MM.1S (cell line): Measurements from ENCODE around the gene ZNF764.

ENCODE experiments used
- DNase-seq: peaks from one replicate; pipeline ENCODE4 v3.0.0-alpha.2; 2015
- H2AFZ ChIP-seq: fragments of 300-600 bp; sonication (generic); 2 replicates; pipeline ENCODE4 v1.6.0; 2016; ENCODE audit warnings: antibody characterized with exemption, low read length
- H3F3A ChIP-seq: fragments of 300-600 bp; sonication (generic); 2 replicates; pipeline ENCODE4 v1.6.1; 2016; ENCODE audit warnings: mild to moderate bottlenecking, antibody characterized with exemption, low read length, moderate library complexity, mixed read lengths; ENCODE audit not compliant: insufficient read depth
- H3K27ac ChIP-seq: fragments of 300-600 bp; sonication (generic); 2 replicates; pipeline ENCODE4 v1.5.1; 2016; ENCODE audit warnings: mild to moderate bottlenecking, low read length
- H3K27me3 ChIP-seq: fragments of 300-600 bp; sonication (generic); replicated peaks from 2 replicates; pipeline ENCODE4 v1.6.0; 2016; ENCODE audit warnings: low read length; ENCODE audit not compliant: insufficient read depth
- H3K36me3 ChIP-seq: fragments of 300-600 bp; sonication (generic); replicated peaks from 2 replicates; pipeline ENCODE4 v1.6.1; 2016; ENCODE audit warnings: mild to moderate bottlenecking, low read length, mixed read lengths; ENCODE audit not compliant: insufficient read depth
- H3K4me1 ChIP-seq: fragments of 300-600 bp; sonication (generic); 2 replicates; pipeline ENCODE4 v1.6.1; 2016; ENCODE audit warnings: low read length, mixed read lengths
- H3K4me2 ChIP-seq: fragments of 300-600 bp; sonication (generic); 2 replicates; pipeline ENCODE4 v1.6.0; 2016; ENCODE audit warnings: low read depth, low read length
- H3K4me3 ChIP-seq: fragments of 300-600 bp; sonication (generic); 2 replicates; pipeline ENCODE4 v1.5.1; 2016; ENCODE audit warnings: low read length, mixed read lengths
- H3K79me2 ChIP-seq: fragments of 300-600 bp; sonication (generic); 2 replicates; pipeline ENCODE4 v1.6.1; 2016; ENCODE audit warnings: mixed run types, low read length, mixed read lengths
- H3K9ac ChIP-seq: fragments of 300-600 bp; sonication (generic); 2 replicates; pipeline ENCODE4 v1.6.1; 2016; ENCODE audit warnings: low read length, mixed read lengths
- H3K9me2 ChIP-seq: fragments of 300-600 bp; sonication (generic); replicated peaks from 2 replicates; pipeline ENCODE4 v1.6.1; 2016; ENCODE audit warnings: mild to moderate bottlenecking, low read length, mixed read lengths; ENCODE audit not compliant: insufficient read depth
- H3K9me3 ChIP-seq: fragments of 300-600 bp; sonication (generic); replicated peaks from 2 replicates; pipeline ENCODE4 v1.6.1; 2016; ENCODE audit warnings: mild to moderate bottlenecking, low read length, mixed read lengths; ENCODE audit not compliant: insufficient read depth
- H4K20me1 ChIP-seq: fragments of 300-600 bp; sonication (generic); 2 replicates; pipeline ENCODE4 v1.6.1; 2016; ENCODE audit warnings: mild to moderate bottlenecking, low read length, moderate library complexity, mixed read lengths; ENCODE audit not compliant: insufficient read depth
- CTCF ChIP-seq: fragments of 300-600 bp; sonication (generic); IDR thresholded peaks from 2 replicates; pipeline ENCODE4 v1.5.1; 2016; ENCODE audit warnings: antibody characterized with exemption, low read length, mixed read lengths
- EZH2 ChIP-seq: fragments of 300-600 bp; sonication (generic); optimal IDR thresholded peaks from 2 replicates; pipeline ENCODE3; 2017; ENCODE audit warnings: low read depth, mild to moderate bottlenecking, antibody characterized with exemption, low read length, mixed read lengths
- EZH2phosphoT487 ChIP-seq: fragments of 300-600 bp; sonication (generic); IDR thresholded peaks from 2 replicates; pipeline ENCODE4 v1.6.1; 2018; ENCODE audit warnings: antibody characterized with exemption, low read length

Gene ZNF764

DNA sequence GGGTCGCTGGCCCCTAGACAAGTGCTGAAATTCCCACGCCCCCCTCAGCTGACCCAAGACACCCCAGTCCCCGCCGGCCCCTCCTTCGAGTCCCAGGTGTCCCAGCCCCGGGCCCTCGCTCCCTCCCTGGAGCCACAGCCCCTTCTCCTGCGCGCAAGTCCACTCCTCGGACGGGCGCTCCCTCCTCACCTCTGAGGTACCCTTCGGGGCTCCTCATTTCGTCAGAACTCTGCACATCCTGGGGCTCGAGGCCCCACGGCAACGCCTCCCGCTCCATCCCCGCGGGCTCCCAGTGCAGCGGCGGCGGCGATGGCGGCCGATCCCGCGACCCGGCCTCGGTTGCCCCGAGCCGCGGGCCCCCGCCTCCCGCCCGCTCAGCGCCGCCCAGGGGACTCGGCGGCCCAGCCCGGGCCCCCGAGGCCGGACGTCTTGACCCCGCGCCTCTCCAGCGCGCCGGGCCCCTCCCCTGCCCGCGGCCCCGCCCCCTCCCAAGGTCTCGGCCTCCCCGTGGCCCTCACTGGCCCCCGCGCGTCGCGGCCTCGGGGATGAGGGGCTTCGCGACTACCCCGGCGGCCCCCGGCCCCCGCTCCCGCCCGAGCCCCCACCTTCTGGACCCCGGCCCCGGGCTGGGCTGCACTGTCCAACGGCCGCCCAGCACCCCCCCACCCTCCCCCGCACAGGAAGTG is 31.9 kb downstream of the ZNF764 start, which contains the start of gene ZNF768:
Gene ZNF768 (minus strand): TSS at position 430 of the 686 bp plus-strand sequence. CDS start 153 bp downstream, at position 277.
- H3K27ac ChIP-seq = peak within 1 kb of the TSS; percentile 86

DNA sequence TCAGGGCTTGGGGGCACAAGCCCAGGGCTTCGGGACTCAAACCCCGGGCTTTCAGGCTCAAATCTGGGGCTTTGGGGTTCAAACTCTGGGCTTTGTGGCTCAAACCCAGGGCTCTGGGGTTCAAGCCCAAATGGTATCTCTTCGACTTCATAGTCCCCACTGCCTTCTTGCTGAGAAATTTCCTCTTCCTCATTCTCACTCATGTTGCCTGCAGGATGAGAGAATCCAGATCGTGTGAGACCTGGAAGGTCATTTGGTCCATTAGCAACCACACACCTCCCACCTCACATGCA is 32.4 kb downstream of the ZNF764 start:
- H3K4me1 ChIP-seq = peaks cover 16% of the 10 kb centered on the region
- peak overlapping the region; percentile 70 for H3K4me3 ChIP-seq
- H3K79me2 ChIP-seq = no peaks in the 10 kb centered on the region
- no peaks in the 10 kb centered on the region for H3K9me2 ChIP-seq
- no peaks in the 10 kb centered on the region for H3K9me3 ChIP-seq
- no peak for DNase-seq
- TF ChIP-seq CTCF (no peak), EZH2 (no peak), EZH2phosphoT487 (no peak)
- H3F3A ChIP-seq = peaks cover 16% of the 10 kb centered on the region
- no peaks in the 10 kb centered on the region for H4K20me1 ChIP-seq
- peak overlapping the region; percentile 64; the same call in 1 of the 2 replicates for H3K9ac ChIP-seq
- peak overlapping the region; percentile 13; the same call in 1 of the 2 replicates for H3K27ac ChIP-seq
- peak overlapping the region; percentile 92 for H3K4me2 ChIP-seq
- peak overlapping the region; percentile 67 for H2AFZ ChIP-seq
- no peaks in the 10 kb centered on the region for H3K27me3 ChIP-seq
- H3K36me3 ChIP-seq = no peaks in the 10 kb centered on the region

More for the DNA sequence above, 31.9 kb downstream of the ZNF764 start, which contains the start of gene ZNF768:
- H3K79me2 ChIP-seq = no peaks in the 10 kb centered on the region
- H3K4me2 ChIP-seq = peak within 1 kb of the TSS; percentile 92
- no peaks in the 10 kb centered on the region for H3K36me3 ChIP-seq
- peak within 1 kb of the TSS; percentile 99 for H3K9ac ChIP-seq
- H3F3A ChIP-seq = peaks cover 16% of the 10 kb centered on the region
- peak within 1 kb of the TSS; percentile 88 for H2AFZ ChIP-seq
- H4K20me1 ChIP-seq = no peaks in the 10 kb centered on the region
- H3K9me2 ChIP-seq = no peaks in the 10 kb centered on the region
- TF ChIP-seq EZH2 = no peak
- no peak for TF ChIP-seq EZH2phosphoT487
- TF ChIP-seq CTCF = no peak
- no peak for DNase-seq
- H3K4me3 ChIP-seq = peak within 1 kb of the TSS; percentile 94
- H3K4me1 ChIP-seq = peaks cover 16% of the 10 kb centered on the region
- H3K27me3 ChIP-seq = no peaks in the 10 kb centered on the region
- H3K9me3 ChIP-seq = no peaks in the 10 kb centered on the region

DNA sequence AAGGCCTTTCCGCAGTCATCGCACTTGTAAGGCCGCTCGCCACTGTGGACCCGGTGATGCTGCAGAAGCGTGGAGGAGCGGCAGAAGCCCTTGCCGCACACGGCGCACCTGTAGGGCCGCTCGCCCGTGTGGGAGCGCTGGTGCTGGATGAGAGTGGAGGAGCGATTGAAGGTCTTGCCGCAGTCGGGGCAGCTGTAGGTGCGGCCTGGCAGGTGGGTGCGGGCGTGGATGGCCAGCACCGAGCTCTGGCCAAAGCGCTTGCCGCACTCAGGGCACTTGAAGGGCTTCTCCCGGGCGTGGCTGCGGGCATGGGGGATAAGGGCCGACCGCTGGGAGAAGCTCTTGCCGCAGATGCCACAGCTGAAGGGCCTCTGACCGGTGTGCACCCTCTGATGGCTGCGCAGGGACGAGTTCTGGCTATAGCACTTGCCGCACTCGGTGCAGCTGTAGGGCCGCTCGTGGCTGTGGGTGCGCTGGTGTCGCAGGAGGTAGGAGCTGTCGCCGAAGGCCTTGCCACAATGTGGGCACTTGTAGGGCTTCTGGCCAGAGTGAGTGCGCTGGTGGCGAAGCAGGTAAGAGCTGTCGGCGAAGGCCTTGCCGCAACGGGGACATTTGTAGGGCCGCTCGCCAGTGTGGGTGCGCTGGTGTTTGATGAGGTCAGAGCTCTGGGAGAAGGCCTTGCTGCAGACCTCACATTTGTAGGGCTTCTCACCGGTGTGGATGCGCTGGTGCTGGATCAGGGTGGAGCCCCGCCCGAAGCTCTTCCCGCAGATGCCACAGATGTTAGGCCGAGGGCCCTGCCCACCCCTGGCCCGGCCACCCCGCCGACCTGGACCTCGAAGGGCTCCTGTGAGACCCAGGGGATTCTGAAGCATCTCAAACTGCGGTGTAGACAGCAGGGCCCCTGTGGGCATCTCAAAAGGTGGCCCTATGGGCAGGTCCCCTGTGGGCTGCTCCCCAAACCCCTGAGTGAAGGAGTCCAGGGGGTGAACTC is 33.3 kb downstream of the ZNF764 start:
- H3K79me2 ChIP-seq = no peaks in the 10 kb centered on the region
- TF ChIP-seq CTCF = no peak
- no peak for TF ChIP-seq EZH2
- TF ChIP-seq EZH2phosphoT487 = no peak
- H3K4me3 ChIP-seq = no peak overlapping the region
- peaks cover 16% of the 10 kb centered on the region for H3K4me1 ChIP-seq
- no peaks in the 10 kb centered on the region for H4K20me1 ChIP-seq
- no peak for DNase-seq
- no peak overlapping the region for H2AFZ ChIP-seq
- H3K9me2 ChIP-seq = no peaks in the 10 kb centered on the region
- no peak overlapping the region for H3K4me2 ChIP-seq
- H3K27ac ChIP-seq = no peak overlapping the region
- peaks cover 16% of the 10 kb centered on the region for H3F3A ChIP-seq
- no peak overlapping the region for H3K9ac ChIP-seq
- H3K9me3 ChIP-seq = no peaks in the 10 kb centered on the region
- no peaks in the 10 kb centered on the region for H3K27me3 ChIP-seq
- no peaks in the 10 kb centered on the region for H3K36me3 ChIP-seq
